H9 (cell line): ENCODE measurements around the gene ACSS2. TPM values are rescaled to one million over a fixed set of nuclear protein-coding genes. Genes with fewer than 3 reads are reported as not detected.
"Not testable (repeated sequence)": the region's sequence is repeated elsewhere in the genome, so short reads cannot be mapped to it uniquely, and the experiment has no call there.

Experiments used
- DNase-seq: peaks from one replicate; pipeline ENCODE4 v3.0.0-alpha.2; 2017
- H2AFZ ChIP-seq: one replicate; pipeline ENCODE4 v1.6.1; 2013; ENCODE audit warnings: mild to moderate bottlenecking, low read length, control low read depth, moderate library complexity
- H2AK5ac ChIP-seq: 2 replicates; pipeline ENCODE4 v1.6.1; 2013; ENCODE audit warnings: low read length, control low read depth, mixed read lengths; ENCODE audit not compliant: insufficient read length
- H2BK120ac ChIP-seq: one replicate; pipeline ENCODE4 v1.6.1; 2013; ENCODE audit warnings: low read depth, mild to moderate bottlenecking, low read length, control low read depth, inconsistent platforms; ENCODE audit not compliant: poor library complexity, severe bottlenecking
- H2BK12ac ChIP-seq: 2 replicates; pipeline ENCODE4 v1.6.1; 2013; ENCODE audit warnings: low read length, control low read depth, mixed read lengths, low read depth; ENCODE audit not compliant: insufficient read length
- H2BK15ac ChIP-seq: 2 replicates; pipeline ENCODE4 v1.6.1; 2013; ENCODE audit warnings: low read depth, low read length, control low read depth
- H2BK20ac ChIP-seq: one replicate; pipeline ENCODE4 v1.6.1; 2013; ENCODE audit warnings: low read depth, mild to moderate bottlenecking, low read length, control low read depth, inconsistent platforms; ENCODE audit not compliant: poor library complexity, severe bottlenecking
- H2BK5ac ChIP-seq: 2 replicates; pipeline ENCODE4 v1.6.1; 2013; ENCODE audit warnings: low read length, control low read depth, mixed read lengths; ENCODE audit not compliant: insufficient read length
- H3K14ac ChIP-seq: 2 replicates; pipeline ENCODE4 v1.6.1; 2013; ENCODE audit warnings: low read length, control low read depth; ENCODE audit not compliant: insufficient read depth
- H3K18ac ChIP-seq: 2 replicates; pipeline ENCODE4 v1.6.1; 2013; ENCODE audit warnings: low read depth, mild to moderate bottlenecking, mixed read lengths, low read length, control low read depth; ENCODE audit not compliant: insufficient read length
- H3K23ac ChIP-seq: 2 replicates; pipeline ENCODE4 v1.6.1; 2013; ENCODE audit warnings: low read length, control low read depth, mixed read lengths, low read depth; ENCODE audit not compliant: insufficient read length
- H3K23me2 ChIP-seq: 2 replicates; pipeline ENCODE4 v1.6.1; 2013; ENCODE audit warnings: low read depth, mild to moderate bottlenecking, mixed read lengths, low read length, control low read depth; ENCODE audit not compliant: insufficient read length, poor library complexity, severe bottlenecking
- H3K27ac ChIP-seq: 2 replicates; pipeline ENCODE4 v1.5.1; 2013; ENCODE audit warnings: low read length, control low read depth, mixed read lengths, low read depth; ENCODE audit not compliant: insufficient read length
- H3K27me3 ChIP-seq: 2 replicates; pipeline ENCODE4 v1.6.1; 2013; ENCODE audit warnings: low read length, control low read depth, inconsistent platforms; ENCODE audit not compliant: insufficient read depth
- H3K4ac ChIP-seq: 2 replicates; pipeline ENCODE4 v1.6.1; 2013; ENCODE audit warnings: low read depth, mild to moderate bottlenecking, control low read depth, inconsistent platforms, low read length, moderate library complexity
- H3K4me1 ChIP-seq: 2 replicates; pipeline ENCODE4 v1.6.1; 2013; ENCODE audit warnings: low read length, control low read depth, inconsistent platforms; ENCODE audit not compliant: insufficient read depth
- H3K4me2 ChIP-seq: 2 replicates; pipeline ENCODE4 v1.6.1; 2013; ENCODE audit warnings: low read length, control low read depth, mixed read lengths; ENCODE audit not compliant: insufficient read length, insufficient read depth
- H3K56ac ChIP-seq: 2 replicates; pipeline ENCODE4 v1.6.1; 2013; ENCODE audit warnings: low read depth, mild to moderate bottlenecking, mixed read lengths, low read length, control low read depth; ENCODE audit not compliant: insufficient read length
- H3K79me1 ChIP-seq: 2 replicates; pipeline ENCODE4 v1.6.1; 2013; ENCODE audit warnings: low read depth, mild to moderate bottlenecking, moderate library complexity, low read length, control low read depth, inconsistent platforms; ENCODE audit not compliant: insufficient read depth, poor library complexity, severe bottlenecking
- H3K79me2 ChIP-seq: 2 replicates; pipeline ENCODE4 v1.6.1; 2013; ENCODE audit warnings: low read length, control low read depth, inconsistent platforms; ENCODE audit not compliant: insufficient read depth
- H3K9ac ChIP-seq: 2 replicates; pipeline ENCODE4 v1.6.1; 2013; ENCODE audit warnings: low read length, control low read depth, mixed read lengths; ENCODE audit not compliant: insufficient read length; ENCODE audit errors: extremely low read depth
- H3K9me3 ChIP-seq: one replicate; pipeline ENCODE4 v1.6.1; 2013; ENCODE audit warnings: low read depth, low read length, inconsistent platforms; ENCODE audit not compliant: control insufficient read depth
- H3T11ph ChIP-seq: one replicate; pipeline ENCODE4 v1.6.1; 2013; ENCODE audit warnings: mild to moderate bottlenecking, low read length, control low read depth, inconsistent platforms
- H4K20me1 ChIP-seq: one replicate; pipeline ENCODE4 v1.6.1; 2013; ENCODE audit not compliant: control insufficient read depth, insufficient read length, insufficient read depth
- H4K5ac ChIP-seq: 2 replicates; pipeline ENCODE4 v1.6.1; 2013; ENCODE audit warnings: low read depth, mild to moderate bottlenecking, mixed read lengths, low read length, control low read depth; ENCODE audit not compliant: insufficient read length
- H4K8ac ChIP-seq: replicated peaks from 2 replicates; pipeline ENCODE4 v1.6.1; 2013; ENCODE audit warnings: low read length, control low read depth, mixed read lengths, low read depth; ENCODE audit not compliant: insufficient read length
- H4K91ac ChIP-seq: 2 replicates; pipeline ENCODE4 v1.6.1; 2013; ENCODE audit warnings: low read depth, mild to moderate bottlenecking, moderate library complexity, mixed read lengths, low read length, control low read depth; ENCODE audit not compliant: insufficient read length
- H3K27ac Mint-ChIP-seq, 3 experiments: 2 replicates in 2 of 3; 3 replicates in 1 of 3; pipeline ENCODE4 v1.8.0; 2020 to 2021; ENCODE audit warnings: mixed read lengths in 3 of 3, mild to moderate bottlenecking in 1 of 3, moderate library complexity in 1 of 3
- H3K27me3 Mint-ChIP-seq: 2 replicates; pipeline ENCODE4 v1.8.0; 2021; ENCODE audit warnings: low read depth, mild to moderate bottlenecking, moderate library complexity, mixed read lengths
- H3K36me3 Mint-ChIP-seq, 3 experiments: 2 replicates in 2 of 3; 3 replicates in 1 of 3; pipeline ENCODE4 v1.8.0; 2020 to 2021; ENCODE audit warnings: low read depth in 3 of 3, mixed read lengths in 3 of 3; ENCODE audit not compliant: insufficient read depth in 1 of 3
- H3K4me1 Mint-ChIP-seq, 2 experiments: 2 replicates each; pipeline ENCODE4 v1.8.0; 2020; ENCODE audit warnings: mixed read lengths in 2 of 2
- H3K4me3 Mint-ChIP-seq, 2 experiments: 2 replicates in 1 of 2; 3 replicates in 1 of 2; pipeline ENCODE4 v1.8.0; 2020 to 2021; ENCODE audit warnings: mild to moderate bottlenecking in 2 of 2, mixed read lengths in 2 of 2, moderate library complexity in 1 of 2
- H3K9me3 Mint-ChIP-seq, 2 experiments: 2 replicates in 1 of 2; 3 replicates in 1 of 2; pipeline ENCODE4 v1.8.0; 2020; ENCODE audit warnings: mild to moderate bottlenecking in 2 of 2, mixed read lengths in 2 of 2, moderate library complexity in 1 of 2
- WGBS: extraction: QIAGEN DNeasy Blood & Tissue Kit; methylation state at CpG from one replicate; pipeline ENCODE4 v1.1.7; 2013; ENCODE audit warnings: missing lambda C conversion rate, low lambda C conversion rate, mixed read lengths; ENCODE audit not compliant: insufficient read length; ENCODE audit errors: extremely low coverage; 5-methylcytosine and 5-hydroxymethylcytosine counted together
- total RNA-seq: library from RNA; stranded (reverse); gene quantifications from 2 replicates; pipeline ENCODE4 v1.2.1, GENCODE V29; 2021

The ACSS2 gene
- total RNA-seq, 1 experiment from 2014 or later, result 15.4 TPM

DNA sequence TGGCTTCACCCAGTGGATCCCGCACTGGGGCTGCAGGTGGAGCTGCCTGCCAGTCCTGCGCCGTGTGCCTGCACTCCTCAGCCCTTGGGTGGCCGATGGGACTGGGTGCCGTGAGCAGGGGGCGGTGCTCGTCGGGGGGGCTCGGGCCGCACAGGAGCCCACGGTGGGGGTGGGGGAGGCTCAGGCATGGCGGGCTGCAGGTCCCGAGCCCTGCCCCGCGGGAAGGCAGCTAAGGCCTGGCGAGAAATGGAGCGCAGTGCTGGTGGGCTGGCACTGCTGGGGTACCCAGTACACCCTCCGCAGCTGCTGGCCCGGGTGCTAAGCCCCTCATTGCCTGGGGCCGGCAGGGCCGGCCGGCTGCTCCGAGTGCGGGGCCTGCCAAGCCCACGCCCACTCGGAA, 22.3 kb downstream of the ACSS2 start:
- H3K9ac ChIP-seq, H3T11ph ChIP-seq, H3K4me2 ChIP-seq, H2BK5ac ChIP-seq, H3K4me1 Mint-ChIP-seq, H3K9me3 Mint-ChIP-seq, H3K14ac ChIP-seq, H3K23me2 ChIP-seq, H4K5ac ChIP-seq, H2AK5ac ChIP-seq, H3K79me2 ChIP-seq, H3K27ac Mint-ChIP-seq, H2BK15ac ChIP-seq, H3K27me3 ChIP-seq, H4K8ac ChIP-seq, H3K79me1 ChIP-seq, H3K56ac ChIP-seq, H2AFZ ChIP-seq, H3K23ac ChIP-seq, H3K4ac ChIP-seq, DNase-seq, H3K27me3 Mint-ChIP-seq, H2BK12ac ChIP-seq, H3K18ac ChIP-seq, H3K9me3 ChIP-seq, H3K4me1 ChIP-seq, H2BK20ac ChIP-seq, H3K27ac ChIP-seq, H4K91ac ChIP-seq, H2BK120ac ChIP-seq, H4K20me1 ChIP-seq, H3K4me3 Mint-ChIP-seq: not testable (repeated sequence)
- peaks cover 7 to 12% (median 12%) of the 10 kb centered on the region in 3 experiments; a peak in 6 of 7 replicates for H3K36me3 Mint-ChIP-seq
- WGBS, result no CpG with 5 or more reads among the region's 26 CpGs
